Measurements from ENCODE around the gene ADGRG3.

The ADGRG3 gene

DNA sequence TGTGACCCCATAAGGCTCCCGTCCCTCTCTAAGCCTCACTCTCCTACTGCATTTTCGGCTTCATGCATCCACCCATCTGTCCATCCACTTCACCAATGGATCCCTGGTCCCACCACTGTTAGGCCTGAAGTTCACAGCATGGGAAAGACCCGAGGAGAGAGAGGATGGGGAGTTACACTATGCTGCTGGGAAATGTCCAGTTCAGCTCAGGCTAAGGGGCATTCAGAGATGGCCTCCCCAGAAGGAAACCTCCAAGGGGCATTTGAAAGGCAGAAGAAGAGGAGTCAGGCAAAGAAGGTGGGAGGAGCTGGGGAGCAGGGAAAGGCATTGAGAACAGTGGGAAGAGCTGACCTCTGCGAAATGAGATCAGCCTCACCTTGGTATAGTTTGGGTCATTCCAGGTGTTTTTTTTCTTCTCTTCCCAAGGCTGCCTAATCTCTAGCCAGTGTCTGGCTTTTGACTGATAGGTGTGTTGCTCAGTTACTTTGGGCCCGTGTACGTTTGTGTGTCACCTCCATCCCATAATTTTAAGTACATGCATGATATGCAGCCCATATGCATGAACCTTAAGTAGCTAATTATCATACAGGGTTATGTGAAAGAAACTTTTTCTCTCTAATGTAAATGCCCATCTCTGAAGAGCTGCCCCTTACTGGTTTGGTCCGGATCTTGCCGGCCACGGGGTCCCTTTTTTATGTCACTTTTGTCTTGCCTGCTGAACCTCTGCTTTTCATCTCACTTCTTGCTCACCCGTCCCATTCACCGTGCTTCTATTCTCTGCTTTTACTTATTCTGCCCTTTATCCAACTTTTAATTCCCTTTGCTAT is 14.9 kb downstream of the ADGRG3 start:
- no peak for DNase-seq

DNA sequence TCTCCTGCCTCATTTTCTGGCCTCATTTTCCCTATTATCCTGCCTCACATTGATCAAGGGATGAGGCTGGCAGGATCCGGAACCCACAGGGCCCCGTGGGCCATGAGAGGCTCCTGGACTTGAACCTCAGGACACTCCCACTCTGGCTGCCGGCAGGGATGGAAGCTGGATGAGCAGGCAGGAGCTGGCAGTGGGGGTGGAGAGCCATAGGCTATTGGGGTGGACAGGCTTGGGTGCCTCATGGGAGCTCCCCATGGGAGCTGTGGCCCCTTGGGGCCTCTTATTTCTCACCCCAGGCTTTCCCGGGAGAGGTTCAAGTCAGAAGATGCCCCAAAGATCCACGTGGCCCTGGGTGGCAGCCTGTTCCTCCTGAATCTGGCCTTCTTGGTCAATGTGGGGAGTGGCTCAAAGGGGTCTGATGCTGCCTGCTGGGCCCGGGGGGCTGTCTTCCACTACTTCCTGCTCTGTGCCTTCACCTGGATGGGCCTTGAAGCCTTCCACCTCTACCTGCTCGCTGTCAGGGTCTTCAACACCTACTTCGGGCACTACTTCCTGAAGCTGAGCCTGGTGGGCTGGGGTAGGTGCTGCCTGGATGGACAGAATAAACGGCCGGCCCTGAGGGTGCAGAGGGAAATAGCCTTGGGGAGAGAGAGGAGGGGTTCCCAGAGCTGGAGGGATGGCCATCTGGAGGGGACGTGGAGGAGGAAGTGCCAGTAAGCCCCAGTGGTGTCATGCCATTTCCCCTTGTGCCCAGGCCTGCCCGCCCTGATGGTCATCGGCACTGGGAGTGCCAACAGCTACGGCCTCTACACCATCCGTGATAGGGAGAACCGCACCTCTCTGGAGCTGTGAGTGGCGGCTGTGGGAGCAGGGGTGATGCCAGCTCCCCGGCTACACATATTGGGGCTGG is 15.8 kb downstream of the ADGRG3 start:
- DNase-seq, result no peak

DNA sequence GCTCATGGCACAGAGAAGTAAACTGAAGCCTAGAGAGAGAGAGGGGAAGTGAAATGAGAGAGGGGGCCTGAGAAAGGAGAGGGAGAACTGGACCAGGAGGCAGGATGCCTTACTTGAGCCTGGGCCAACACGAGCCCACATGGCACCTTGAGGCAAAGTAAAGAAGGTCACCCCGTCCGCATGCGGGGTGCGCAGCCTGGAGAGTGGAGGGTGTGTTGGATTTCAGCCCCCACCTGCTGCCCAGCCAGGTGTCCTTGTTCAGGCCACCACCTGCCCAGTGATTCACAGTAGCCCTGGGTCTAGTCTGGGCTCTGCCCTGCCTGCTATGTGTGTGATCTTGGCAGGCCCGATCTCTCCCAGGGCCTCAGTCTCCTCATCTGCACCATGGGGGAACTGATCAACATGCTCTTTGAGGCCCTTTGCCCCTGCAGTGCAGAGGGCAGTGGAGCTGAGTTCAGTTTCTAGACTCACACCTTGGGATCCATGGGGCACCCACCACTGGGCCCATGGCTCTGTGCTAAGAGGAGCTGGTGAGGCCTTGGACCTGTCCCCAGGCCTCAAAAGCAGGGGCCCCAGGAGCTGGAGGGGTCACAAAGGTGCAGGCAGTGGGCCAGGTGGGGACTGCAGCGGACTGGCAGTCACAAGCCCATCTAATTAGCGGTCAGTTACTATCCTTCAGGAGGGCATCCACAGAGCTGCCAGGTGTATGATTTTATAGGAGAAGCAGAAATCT is 16.7 kb downstream of the ADGRG3 start:
- DNase-seq, result no peak

DNA sequence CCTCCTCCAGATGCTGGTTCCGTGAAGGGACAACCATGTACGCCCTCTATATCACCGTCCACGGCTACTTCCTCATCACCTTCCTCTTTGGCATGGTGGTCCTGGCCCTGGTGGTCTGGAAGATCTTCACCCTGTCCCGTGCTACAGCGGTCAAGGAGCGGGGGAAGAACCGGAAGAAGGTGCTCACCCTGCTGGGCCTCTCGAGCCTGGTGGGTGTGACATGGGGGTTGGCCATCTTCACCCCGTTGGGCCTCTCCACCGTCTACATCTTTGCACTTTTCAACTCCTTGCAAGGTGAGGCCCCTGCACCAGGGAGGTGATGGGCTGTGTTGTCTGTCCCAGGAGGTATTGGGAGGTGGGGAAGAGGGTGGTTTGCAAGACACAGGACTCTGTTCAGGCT is 17.5 kb downstream of the ADGRG3 start:
- DNase-seq, result no peak

DNA sequence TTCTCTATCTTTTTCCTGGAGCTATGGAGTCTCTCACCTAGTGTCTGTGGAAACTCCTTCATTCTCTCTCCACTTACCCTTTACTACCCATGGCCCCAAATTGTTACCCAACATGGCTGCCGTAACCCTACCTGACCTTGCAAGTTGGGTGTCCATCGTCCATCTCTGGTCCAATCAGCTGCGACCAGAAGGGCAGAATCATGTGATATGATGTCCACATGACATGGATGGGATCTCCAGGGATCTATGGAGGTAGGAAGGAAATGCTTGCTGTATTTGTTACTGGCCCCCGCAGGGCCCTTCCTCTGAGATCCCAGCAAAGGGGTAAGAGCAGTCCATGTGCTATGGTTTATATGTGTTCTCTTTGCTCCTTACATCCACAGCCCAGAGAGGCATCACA is 18.5 kb downstream of the ADGRG3 start:
- DNase-seq, result peak; percentile 3

DNA sequence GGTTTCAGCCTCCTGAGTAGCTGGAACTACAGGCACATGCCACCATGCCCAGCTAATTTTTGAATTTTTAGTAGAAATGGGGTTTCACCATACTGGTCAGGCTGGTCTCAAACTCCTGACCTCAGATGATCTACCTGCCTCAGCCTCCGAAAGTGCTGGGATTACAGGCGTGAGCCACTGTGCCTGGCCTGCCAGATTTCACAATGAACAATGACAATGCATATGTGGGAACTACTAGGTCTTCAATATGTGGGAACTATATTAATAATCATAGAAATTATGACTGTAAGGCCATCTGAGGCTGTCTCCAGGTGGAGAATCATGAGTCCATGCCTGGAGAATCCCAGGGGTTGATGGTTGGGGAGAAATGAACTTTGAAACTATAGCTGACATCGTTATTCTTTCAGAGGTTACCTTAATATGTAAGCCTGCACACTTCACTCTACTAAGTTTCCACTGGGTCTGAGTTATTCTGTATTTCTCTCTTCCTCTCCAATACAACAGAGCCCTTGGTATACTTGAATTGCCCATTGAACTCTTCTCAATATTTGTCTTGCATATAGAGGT is 19.3 kb downstream of the ADGRG3 start:
- no peak for DNase-seq

DNA sequence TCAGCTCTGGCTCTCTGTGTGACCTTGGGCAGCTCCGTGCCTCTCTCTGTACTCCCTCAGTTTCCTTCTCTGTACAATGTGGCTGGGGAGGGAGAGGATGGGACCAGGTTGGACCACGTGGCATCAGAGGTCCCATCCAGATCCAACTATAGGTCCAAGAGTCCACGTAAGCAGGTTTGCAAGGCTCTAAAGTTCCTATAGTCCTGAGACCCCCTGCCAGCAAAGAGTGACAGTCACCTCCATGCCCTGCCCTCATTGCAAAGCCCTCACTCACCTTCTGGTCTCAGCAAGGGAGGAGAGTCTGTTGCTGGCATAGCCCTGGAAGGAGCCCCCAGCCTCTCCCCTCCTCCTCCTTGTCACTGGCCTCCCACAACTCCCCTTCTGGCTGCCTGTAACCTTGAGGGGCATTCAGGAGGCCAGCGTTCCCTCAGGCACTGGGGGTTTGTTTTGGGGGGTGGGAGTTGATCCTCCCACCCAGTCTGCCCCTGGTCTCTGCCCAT is 20.4 kb downstream of the ADGRG3 start:
- DNase-seq, result no peak

DNA sequence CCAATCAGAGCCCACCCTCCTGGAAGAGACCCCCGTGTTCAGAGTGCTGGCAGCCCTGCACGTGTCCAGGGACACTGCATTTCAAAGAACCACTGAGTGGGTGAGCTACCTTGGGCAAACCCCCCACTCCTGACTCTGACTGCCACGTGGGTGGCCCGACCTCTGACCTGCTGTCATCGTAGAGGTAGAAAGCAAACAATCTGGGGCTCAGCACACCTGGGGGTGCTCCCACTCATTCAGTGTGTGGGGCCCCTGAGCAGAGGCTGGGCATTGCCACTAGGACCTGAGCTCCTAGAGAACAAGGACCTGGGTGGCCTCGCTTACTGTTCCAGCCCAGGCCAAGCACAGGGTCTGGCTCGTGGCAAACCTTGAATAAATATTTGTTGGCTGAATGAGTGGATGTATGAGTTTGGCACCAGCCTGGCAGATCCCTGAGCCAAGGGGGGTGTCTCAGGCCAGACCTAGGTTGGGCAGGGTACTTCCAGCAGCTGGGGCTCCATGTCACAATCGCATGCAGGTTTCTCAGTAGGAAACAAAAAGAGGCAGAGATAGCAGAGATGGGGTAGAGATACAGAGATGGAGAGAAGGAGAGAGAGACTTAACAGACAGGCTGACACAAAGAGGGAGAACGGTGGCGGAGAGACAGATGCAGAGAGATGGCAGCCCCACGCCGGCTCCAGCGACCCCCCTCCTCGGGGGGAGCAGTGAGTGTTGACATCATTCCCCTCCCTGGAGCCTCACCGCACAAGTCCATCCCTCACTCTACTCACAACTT is 21.1 kb downstream of the ADGRG3 start:
- DNase-seq, result no peak

DNA sequence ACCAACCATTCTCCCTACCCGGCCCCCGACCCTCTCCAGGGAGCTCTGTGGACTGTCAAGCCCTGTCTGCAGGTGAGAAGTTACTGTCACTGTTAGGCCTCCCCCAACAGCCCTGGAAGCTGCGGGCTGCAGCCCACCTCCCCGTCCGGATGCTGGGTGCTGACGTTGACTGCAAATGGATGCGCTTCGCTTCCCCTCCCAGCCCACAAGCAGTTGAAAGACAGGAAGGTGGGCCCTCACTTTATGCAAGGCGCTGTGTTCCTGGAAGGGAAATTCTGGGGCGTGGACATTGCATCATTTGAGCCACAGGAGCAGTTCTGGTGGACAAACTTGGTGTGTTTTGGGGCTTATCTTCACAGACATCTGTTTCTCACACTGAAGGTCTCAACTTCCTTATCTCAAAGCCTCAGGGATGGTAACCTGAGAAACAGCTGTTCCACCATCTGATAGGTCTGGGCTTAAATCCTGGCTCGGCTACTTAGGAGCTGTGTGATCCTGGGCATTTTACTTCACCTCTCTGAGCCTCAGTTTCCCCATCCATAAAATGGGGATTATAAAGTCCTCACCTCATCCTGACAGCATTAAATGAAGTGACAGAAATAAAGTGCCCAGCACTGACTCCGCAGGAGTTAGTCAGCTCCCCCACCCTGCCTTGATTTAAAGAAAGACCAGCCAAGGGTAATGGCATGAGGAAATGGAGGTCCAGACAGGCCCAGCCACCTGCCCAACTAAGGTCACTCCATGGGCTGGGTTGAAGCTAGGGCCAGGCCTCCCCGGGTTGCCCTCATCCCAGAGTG is 21.9 kb downstream of the ADGRG3 start:
- DNase-seq, result peak; percentile 48

DNA sequence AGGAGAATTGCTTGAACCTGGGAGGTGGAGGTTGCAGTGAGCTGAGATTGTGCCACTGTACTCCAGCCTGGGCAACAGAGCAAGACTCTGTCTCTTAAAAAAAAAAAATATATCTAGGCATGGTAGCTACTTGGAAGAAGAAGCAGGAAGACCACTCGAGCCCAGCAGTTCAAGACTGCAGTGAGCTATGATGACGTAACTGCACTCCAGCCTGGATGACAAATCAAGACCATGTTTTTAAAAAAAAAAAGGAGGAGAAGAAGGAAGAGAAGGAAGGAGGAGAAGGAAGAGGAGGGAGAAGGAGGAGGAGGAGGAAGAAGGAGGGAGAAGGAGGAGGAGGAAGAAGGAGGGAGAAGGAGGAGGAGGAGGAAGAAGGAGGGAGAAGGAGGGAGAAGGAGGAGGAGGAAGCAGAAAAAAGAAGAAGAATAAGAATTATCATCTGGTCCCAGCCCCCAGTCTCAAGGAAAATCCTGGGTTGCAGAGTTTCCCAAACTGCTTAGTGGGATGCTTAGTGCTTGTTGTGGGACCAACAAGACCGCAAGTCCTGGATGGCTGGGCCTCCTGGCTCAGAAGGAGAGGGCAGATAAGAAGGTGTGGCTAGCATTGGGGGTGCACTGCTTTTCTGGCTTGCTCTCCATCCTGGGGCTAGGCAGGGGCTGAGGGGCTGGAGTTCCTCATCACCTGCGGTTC is 22.8 kb downstream of the ADGRG3 start:
- no peak for DNase-seq

DNA sequence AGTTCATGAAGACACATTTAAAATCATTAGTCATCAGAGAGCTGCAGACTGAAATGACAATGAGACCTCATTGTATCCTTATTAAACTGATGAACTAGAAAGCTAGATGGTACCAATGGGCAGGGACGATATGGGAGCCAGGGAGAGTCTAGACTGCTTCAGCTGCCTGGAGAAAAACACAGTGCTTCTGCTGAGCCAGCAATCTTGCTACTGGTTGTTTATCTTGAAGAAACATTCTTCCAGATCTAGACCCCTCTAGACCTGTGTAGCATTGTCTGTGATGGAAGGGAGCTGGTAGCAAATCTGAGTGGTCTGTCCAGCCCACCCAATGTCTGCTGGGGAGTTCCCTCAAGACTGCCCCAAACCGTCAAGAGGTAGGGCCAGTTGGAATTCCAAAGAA is 24.5 kb downstream of the ADGRG3 start:
- DNase-seq, result no peak

DNA sequence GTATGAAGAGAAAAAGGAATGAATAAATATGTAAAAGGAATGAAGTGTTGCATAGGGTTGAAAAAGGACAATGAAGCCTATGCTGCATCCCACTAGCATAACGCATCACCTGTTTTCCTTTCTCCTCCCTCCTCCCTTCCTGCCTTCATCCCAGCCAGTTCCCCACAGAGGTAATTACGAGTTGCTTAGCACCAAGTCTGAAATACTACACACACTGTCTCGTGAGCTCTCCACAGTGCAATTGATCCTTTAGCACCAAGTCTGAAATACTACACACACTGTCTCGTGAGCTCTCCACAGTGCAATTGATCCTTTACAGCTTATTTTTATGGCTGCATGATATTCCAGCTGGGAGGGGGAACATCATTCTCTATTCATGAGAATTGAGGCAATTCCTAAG is 25.4 kb downstream of the ADGRG3 start:
- no peak for DNase-seq

DNA sequence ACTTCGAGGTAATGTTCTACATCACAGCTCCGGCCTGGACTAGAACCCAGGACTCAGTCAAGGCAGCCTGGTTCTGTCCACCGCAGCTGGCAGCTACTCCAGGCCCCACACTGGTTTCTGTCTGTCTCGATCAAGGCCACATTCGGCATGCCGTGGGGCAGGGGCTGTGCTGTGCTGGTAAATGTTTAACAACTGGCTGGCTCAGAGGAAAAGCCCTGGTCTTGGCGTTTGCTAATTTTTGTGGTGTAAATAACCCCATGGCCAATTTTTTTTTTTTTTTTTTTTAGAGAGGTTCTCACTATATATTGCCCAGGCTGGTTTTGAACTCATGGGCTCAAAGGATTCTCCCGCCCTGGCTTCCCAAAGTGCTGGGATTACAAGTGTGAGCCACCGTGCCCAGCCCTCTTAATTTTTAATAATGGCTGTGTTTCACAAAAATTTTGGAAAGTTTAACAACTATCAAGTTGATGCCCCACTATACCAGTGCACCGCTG is 26.2 kb downstream of the ADGRG3 start:
- DNase-seq, result no peak

DNA sequence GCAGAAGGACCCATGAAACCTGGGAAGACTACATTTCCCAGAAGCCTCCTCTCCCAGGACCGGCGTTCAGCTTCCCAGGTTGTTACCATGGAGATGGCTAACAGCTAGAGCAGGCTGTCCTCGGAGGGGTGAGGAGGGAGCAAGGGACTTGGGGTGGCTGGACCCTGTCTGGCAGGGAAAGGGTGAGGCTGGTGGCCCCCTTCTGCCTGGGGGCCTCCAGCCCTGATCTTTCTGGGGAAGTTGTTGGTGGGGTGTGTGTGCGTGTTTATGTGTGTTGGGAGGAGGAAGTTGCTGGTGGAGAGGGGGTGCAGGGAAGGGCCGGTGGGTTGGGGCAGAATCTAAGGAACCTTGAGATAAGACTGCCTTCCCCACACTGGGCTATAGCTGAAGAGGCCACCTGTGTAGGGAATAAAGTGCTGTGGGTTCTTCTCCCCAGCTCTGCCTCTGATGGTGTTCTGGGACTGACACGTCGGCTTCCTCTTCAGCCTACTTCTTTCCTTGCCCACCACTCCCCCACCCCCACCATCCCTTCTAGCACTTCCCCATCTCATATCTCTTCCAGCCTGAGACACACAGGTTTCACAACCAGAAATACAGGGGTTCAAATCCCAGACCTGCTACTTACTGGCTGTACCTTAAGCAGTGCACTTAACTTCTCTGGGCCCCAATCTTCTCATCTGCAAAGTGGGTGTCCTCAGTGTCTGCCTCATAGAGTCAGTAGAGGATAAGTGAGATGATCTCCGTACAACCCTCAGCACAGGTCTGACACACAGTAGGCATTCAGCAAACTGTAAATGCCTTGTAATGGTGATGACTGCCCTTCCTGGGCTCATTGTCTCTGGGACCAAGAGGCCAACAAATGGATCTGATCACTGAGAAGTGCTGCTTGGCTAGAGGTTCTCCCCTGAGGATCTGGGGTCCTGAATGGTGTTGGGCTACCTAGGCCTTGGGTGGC is 26.9 kb downstream of the ADGRG3 start, which contains the start of gene DRC7:
Gene DRC7 (plus strand): TSS at position 82 of the 955 bp plus-strand sequence. CDS start 3,144 bp downstream, outside the sequence.
- DNase-seq, result peak; percentile 76

DNA sequence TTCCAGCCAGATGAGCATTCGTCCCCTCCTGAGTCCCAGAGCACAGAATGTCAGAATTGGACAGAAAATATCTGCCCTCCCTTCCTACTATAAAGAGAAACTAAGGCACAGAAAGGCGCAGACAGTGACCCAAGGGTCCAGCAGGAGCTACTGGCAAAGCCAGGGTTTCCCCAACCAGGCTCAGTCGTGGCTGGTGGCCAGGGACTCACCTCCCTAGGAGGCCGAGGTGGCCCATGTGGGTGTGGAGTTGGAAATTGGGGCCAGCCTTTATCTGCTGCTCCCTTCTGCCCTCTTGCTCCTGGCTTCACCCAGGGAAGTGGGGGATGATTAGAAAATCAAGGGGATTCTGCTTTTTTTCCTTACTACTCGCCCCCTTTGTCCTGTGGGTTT is 27.6 kb downstream of the ADGRG3 start:
- DNase-seq, result no peak

DNA sequence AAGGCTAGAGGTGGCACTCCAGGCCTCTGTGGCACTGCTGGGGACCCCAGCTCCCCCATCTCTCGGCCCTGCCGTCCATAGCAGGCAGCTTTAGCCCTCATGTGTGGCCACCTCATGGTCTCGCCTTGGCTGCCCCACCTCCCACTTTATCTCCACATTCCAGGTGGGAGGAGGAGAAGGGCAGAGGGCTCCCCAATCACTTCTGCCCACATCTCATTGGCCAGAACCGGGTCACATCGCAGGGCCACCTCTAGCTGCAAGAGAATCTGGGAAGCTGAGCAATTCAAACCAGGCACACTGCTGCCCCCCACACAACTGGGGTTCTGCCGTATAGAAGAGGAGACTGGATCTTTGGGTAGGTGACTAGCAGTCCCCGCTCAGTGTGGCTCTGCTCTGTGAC is 28.1 kb downstream of the ADGRG3 start:
- DNase-seq, result no peak

DNA sequence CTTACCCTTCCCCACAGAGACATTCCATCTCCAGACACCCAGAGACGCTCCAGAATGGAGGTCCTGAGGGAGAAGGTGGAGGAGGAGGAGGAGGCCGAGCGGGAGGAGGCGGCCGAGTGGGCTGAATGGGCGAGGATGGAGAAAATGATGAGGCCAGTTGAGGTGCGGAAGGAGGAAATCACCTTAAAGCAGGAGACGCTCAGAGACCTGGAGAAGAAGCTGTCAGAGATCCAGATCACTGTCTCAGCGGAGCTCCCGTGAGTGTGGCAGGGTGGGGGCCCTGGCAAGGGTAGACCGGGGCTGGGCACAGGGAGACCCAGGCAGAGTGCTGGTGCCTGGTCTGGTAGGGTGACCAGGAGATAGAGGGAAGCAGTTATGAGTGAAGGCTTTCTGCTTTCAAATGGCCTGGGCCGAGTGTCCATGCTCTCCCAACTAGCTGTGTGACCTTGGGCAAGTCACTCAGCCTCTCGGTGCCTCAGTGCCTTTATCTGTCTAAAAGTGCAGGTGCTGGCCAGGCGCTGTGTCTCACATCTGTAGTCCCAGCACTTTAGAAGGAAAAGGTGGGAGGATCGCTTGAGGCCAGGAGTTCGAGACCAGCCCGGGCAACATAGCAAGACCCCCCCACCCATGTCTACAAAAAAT is 29.9 kb downstream of the ADGRG3 start:
- no peak for DNase-seq

DNA sequence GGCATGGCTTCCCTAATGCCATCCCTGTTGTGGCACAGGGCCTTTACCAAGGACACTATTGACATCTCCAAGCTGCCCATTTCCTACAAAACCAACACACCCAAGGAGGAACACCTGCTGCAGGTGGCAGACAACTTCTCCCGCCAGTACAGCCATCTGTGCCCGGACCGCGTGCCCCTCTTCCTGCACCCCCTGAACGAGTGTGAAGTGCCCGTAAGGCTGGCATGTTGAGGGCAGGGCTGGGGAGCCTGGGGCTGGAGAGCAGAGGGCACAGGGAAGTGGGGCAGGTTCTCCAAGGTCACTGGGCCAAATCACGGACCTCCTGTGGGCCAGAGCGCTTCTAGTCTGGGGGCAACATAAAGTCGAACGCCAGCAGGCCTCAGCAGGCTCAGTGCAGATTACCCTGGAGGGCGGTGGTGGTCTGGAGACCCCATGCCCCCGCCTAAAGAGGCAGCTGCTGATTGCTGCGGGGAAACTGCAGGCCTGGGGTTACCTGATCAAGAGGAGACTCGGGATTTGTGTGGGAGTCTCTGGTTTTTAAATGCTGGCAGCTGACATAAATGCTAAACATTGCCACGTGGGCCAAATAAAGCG is 30.8 kb downstream of the ADGRG3 start:
- no peak for DNase-seq

Data from NCI-H82 (cell line).